Measurements from ENCODE around the gene CELF1.
A peak's percentile ranks its signal among the peaks of the same experiment; 100 is the strongest.
"Not testable (repeated sequence)": the region's sequence is repeated elsewhere in the genome, so short reads cannot be mapped to it uniquely, and the experiment has no call there.

Gene CELF1

DNA sequence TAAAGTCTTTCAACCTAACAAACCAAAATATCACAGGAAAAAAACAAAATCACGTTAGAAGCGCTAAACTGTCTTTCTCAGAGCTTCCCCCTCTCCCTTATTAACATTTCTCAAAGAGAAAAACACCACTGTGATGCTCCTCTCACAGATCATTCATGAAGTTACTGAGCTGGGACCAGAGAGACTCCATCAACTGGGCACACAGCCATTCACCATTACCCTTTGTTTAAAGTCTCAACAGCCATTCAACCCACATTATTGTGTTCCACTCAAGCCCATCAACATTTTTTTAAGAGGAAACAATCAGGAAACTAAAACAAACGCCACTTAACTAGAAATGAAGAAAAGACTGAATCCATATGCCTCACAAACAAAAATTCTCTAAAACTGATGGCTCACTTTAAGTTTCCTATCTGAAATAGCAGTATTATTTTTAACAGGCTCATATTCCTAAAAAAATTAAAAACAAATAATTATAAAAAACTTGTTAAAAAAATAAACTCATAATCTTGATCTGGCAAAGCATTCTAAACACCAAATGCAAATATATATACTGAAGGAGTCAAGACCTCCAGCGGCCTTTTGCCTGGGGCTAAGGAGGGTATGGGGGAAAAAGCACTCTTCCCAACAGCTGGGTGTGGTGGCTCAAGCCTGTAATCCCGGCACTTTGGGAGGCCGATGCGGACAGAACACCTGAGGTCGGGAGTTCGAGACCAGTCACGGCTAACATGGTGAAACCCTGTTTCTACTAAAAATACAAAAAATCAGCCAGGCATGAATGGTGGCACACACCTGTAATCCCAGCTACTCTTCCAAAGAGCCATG lies 14.0 kb downstream of the CELF1 start:
- no peak for DNase-seq

DNA sequence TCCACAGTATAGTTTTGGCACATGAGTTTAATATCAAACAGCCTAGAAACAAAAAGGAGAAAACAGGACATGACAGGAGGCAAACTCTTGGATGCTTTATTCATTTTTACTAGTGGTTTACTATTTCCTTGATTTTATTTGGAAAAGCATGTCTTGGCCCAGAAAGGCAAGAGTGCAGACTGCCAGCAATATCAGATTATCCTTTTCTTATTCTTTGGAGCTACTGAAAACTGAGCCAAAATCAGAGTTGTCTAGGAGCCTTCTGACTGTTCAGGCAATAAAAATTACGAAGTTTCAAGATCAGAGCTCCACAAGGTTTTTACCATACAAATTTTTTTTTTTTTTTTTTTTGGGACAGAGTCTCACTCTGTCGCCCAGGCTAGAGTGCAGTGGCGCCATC lies 16.0 kb downstream of the CELF1 start:
- no peak for DNase-seq

DNA sequence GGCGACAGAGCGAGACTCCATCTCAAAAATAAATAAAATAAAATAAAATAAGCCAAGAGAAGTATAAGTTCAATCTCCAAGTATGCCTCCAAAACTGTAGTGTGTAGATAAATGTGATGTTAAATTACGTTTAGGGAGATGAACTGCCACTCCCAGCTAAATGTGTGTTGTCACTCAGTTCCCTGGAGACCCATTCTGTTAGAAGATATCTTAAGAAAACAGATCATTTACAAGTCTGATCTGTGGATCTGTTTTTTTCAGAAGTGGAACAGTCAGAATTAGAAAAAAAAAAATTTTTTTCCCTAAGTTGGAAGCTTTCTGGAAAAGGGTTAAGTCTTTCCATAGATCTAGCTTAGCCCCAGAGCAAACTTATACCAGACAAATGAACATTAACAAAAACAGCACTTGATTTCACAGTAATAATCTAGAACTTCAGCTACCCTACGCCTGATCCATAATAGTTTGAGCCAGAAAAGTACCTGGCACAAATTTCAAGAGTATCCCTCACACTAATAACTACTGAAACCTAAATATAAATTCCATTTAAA lies 18.2 kb downstream of the CELF1 start:
- DNase-seq: no peak

DNA sequence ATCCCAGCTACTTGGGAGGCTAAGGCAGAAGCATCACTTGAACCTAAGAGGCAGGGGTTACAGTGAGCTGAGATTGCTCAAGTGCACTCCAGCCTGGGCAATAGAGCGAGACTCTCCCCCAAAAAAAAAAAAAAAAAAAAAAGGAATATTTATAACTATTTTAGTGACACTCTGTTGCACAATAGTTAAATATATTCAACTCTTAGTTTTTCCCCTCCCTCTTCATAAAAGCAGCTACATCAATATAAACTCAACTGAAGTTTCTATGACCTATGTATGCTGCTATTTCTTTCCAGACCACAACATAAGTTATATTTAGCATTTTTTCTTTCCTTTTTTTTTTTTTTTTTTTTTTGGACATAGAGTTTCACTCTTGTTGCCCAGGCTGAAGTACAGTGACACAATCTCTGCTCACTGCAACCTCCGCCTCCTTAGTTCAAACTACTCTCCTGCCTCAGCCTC lies 19.2 kb downstream of the CELF1 start:
- DNase-seq: no peak

DNA sequence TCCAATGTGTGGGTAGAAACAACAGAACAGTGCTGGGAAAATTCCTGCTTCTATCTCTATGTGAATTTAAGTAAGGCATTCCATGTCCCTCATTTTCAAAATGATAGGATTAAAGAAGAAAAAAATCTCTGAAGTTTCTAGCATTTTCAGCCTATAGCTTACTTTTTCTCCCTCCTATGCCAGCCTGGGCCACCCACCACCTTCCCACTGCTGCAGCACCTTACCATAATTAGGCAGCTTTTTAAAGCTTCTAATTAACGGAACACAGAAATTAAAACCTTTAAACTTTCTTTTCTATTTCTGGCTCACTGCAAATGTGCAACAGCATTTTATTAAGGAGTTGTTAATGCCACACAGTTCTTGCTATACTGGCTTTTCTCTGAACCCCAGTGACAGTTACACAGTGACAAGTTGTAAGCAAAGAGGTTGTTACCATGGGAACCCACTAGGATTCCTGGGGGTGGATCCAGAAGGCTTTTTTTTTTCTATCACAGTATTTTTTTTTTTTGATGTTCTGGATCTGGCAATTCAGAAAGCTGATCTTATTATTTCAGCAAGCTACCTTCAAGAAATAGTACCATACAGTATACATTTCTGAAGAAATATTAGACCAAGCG lies 20.2 kb downstream of the CELF1 start:
- no peak for DNase-seq

DNA sequence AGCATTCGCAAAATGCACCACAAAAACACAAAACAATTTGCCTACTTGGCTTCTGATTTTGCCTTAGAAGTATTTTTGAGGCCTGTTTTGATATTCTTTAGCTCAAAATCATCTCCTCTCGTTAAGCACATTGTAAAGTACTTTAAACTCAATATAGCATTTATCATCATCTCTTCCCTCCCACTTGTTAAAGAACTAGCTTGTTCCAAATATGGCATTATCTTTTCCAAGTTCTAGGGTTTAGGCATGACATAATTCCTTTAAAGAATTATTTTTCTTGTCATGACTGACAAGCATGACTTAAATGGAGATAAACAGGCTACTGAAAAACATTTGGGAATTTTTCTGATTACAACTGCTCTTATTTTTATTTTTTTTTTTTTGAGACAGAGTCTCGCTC lies 21.3 kb downstream of the CELF1 start:
- DNase-seq: no peak

DNA sequence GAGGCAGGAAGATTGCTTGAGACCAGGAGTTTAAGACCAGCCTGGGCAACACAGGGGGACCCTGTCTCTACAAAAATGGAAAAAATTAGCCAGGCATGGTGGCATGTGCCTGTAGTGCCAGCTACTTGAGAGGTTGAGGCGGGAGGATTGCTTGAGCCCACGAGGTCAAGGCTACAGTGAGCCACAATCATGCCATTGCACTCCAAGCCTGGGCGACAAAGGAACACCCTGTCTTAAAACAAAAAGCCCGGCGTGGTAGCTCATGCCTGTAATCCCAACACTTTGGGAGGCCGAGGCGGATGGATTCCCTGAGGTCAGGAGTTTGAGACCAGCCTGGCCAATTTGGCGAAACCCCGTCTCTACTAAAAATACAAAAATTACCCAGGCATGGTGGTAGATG lies 22.2 kb downstream of the CELF1 start:
- not testable (repeated sequence) for DNase-seq

DNA sequence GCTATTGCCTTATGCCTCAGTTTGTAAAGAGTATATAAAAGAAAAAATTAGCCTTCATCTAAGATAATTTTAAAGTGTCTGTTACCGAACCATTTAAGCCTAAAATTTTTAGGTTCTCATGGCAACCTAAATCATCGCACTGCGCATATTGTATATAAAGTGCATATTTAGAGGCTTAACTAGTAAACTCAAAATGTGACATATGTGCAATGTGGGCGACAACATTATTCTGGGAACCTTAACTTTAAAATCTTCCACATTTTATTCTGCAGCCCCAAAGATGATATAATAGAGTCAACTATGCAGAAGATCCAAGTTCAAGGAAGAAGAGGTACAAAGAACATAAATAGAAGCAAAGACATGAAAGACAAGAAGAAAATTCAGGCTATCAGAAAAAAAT lies 23.0 kb downstream of the CELF1 start:
- no peak for DNase-seq

DNA sequence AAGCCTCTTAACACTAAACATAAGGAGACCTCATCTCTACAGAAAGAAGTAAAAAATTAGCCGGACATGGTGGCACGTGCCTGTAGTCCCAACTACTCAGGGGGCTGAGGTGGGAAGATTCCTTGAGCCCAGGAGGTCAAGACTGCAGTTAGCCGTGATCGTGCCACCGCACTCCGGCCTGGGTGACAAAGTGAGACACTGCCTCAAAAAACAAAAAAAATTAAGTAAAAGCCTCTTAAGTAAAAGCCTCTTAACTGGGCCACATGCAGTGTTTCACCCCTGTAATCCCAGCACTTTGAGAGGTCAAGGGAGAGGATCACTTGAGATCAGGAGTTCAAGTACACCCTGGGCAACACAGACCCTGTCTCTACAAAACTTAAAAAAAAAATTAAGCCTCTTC lies 25.7 kb downstream of the CELF1 start:
- DNase-seq: no peak

DNA sequence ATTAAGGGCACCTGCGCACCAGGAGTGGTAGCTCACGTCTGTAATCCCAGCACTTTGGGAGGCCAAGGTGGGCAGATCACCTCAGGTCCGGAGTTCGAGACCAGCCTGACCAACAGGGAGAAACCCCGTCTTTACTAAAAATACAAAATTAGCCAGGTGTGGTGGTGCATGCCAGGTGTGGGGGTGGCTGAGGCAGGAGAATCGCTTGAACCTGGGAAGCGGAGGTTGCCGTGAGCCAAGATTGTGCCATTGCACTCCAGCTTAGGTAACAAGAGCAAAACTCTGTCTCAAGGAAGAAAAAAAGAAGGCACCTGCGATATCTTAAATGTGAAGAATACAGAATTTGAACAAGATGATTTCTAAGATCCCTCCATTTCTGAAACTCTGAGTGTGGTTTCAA lies 26.9 kb downstream of the CELF1 start:
- not testable (repeated sequence) for DNase-seq

DNA sequence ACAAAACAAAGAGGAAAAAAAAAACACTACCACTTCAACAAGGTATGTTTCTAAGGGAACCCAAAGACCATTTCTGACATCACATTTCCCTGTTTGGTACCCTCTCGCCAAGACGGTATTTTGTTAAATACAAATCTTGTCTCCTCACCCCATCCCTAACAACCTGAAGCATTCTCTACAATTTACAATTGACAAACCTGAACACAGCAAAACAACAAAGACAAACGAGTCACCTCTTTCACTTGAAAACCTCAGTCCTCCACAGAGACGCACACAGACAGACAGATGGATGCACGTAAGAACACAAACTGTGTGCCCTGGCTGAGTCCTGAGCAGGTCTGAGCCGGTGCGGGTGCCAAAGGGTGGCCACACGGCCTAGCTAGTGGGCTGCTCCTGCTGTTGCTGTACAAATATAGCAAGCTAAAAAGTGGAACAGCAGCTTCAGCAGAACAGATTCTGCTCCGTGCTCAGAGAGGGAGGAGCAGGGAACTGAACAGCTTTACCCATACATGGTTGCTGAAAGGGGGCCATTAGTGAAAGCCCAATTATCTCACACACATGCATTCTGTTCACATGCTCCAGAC lies 28.5 kb downstream of the CELF1 start:
- peak in 1 of 5 donors; percentile 22 for DNase-seq

DNA sequence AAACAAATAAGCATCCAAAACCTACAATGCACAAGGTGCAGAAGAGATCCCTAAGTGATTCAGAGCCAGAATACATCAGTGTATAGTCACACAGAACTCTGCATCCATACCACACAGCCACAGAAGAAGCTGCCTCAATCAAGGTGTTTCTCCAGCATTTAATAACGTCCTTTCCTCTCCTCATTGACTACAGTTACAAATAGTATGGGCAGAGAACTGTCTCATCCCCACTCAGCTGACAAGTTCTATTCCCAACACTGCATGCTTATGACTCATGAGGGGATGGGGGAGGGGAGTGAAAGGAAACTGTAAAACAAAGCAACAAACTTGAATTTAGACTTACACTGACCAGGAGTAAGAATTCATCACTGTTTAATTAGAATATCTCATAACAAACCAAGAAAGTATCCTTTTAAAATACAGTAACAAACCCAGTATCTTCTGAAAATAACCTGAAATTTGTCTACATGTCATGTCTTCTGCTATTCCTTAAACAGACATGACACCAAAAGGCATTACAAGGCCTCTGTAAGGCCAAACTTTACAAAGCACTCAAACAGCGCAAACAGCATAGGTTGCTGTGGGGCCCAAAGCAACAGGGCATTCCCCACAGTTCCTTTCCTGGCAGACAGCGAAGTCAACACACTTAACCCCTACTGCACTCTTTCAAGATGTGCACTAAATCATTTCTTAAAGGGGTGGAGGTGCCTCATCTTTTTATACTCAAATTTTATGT lies 29.3 kb downstream of the CELF1 start:
- peak in 3 of 5 donors; percentile 16 to 47 (median 18) for DNase-seq

DNA sequence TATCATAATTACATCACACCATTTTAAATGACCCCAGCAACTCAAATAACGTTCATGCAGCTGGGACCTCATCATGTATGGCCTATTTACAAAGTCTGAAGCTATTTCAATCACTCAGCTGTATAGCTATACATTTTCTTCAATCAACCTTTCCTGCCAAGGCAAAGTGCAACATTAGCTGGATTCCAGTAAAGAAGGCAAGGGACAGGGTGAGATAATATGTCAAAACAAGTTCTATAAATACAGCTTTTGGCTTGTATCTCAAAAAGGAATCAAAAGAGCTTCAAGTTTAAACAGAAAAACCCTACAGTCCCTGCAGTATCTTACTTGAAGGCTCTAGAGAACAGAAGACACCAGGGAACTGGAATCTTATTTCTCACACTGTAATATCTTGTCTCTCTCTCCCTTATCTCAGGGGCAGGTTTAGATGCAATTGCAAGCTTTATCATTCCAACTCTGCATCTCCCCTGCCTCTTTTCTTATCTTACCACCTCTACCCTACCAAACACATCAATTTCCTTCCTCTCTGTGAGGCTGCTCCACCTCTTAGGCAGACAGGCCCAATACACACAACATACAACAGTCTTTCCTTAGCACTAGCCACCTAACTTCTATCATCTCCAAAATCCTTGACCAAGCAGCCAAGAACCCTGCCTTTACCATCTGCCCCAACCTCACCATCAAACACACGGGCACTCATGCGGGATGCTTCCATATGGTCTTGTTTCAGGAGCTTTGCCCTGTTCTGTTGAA lies 34.5 kb downstream of the CELF1 start:
- DNase-seq: no peak

DNA sequence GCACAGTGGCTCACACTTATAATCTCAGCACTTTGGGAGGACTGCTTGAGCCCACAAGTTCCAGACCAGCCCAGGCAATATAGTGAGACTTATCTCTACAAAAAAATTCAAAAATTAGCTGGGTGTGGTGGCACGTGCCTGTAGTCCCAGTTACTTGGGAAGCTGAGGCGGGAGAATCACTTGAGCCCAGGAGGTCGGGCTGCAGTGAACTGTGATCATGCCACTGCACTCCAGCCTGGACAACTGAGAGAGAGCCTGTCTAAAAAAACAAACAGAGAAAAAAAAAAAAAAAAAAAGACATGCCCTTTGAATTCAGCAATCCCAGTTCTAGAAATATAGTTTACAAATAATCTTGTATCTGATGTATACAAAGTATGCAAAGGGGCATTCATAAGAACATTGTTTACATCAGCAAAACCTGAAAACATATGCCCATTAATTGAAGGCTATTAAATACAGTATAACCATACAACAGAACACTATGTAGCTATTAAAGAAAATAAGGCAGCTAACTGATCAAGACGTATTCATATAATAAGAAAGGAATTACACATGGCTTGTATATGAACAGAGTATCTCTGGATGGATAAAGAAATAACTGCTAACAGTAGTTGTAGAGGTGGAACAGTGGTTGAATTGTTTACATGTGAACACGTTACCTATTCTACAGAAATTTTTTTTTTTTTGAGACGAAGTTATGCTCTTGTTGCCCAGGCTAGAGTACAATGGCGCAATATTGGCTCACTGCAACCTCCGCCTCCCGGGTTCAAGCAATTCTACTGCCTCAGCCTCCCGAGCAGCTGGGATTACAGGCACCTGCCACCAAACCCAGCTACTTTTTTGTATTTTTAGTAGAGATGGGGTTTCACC lies 35.7 kb downstream of the CELF1 start:
- DNase-seq: no peak

DNA sequence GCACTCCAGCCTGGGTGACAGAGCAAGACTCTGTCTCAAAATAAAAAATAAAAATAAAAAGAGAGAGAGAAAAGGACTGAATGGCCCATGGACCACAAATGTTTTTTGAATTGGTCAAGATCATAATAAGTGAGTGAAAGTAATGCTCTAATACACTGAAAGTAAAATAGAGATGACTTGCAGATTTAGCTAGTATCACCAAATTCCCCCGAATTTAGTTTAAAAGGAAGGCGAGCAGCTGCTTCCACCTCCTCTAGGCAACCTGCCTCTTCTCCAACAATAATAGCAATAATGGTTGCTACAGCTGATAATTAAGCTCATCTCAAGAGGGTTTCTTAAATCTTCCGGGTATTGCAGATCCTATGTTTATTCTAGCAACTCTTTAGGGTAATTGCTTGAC lies 36.8 kb downstream of the CELF1 start:
- DNase-seq: no peak

DNA sequence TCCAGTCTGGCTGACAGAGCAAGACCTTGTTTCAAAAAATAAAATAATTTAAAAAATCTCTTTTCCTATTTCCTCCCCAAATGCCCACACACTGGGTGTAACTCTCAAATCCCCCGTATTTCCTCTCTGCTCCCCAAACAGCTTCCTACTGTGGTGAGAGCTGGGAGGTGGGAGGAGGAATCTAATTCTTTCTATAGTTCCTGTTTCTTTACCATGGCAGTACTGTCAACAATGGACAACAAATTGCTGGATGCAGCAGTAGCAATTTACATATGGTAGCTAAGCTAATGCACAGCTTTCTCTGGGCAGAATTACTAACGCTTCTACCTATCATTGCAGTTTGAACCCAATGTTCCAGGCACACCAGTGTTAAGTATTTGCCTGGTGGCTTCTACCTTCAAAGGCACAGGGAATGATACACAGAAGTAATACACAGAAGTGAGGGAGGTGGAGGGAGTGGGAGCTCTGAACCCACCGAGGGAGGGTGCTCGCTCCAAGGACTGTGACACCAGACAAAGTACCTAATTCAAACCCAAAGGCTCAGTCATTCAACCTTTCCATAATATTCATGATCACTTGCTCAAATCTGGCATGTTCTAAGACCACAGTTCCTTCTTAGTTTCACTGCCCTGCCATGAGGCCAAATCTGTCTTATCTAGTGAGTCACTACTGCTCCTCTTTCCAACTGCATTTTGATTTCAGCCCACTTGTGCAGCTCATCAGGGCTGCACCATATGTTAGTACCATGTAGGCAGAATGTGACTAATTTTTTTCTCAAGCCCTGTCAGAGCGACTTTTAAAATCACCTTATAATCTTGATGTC lies 37.9 kb downstream of the CELF1 start:
- DNase-seq: peak in 1 of 5 donors; percentile 65

DNA sequence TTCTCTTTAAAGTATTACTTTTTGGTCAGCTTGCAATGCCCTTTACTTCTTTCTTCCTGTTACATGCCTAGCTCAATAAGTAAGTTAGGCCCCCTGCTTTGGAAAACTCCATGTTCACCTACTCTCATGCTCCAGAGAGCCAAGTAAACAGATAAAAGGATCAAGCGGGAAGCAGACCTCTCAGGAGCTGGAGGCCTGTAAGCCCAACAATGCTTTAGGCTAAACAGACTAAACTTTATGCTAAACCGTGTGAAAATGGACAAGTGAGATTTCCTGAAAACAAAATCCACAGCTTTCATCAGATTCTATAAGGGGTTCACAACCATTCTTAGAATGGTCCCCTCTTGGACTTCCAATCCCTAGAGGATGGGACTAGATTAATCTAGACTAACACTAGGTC lies 40.2 kb downstream of the CELF1 start:
- DNase-seq: no peak

DNA sequence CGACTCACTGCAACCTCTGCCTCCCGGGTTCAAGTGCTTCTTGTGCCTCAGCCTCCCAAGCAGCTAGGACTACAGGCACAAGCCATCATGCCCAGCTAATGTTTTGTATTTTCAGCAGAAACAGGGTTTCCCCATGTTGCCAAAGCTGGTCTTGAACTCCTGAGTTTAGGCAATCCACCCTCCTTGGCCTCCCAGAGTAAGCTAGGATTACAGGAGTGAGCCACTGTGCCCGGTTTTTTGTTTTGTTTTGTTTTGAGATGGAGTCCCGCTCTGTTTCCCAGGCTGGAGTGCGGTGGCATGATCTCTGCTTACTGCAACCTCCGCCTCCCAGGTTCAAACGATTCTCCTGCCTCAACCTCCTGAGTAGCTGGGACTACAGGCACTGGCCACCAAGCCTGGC lies 41.0 kb downstream of the CELF1 start:
- DNase-seq: no peak

DNA sequence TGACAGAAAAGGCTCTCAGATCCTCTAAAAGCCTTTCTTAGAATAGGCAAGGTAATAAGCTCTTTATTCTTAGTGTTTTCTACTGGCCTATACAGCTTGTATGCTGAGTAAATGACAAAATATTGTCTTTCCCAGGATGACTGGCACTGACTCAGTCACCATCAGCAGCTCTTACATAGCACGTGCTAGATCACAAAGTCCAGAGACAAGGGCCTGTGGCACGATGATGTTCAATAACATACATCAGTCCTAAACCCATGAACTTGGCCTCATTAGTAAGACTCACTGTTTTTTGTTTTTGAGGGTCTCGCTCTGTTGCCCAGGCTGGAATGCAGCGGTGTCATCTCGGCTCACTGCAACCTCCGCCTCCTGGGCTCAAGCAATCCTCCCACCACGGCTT lies 42.7 kb downstream of the CELF1 start:
- peak in 1 of 5 donors; percentile 33 for DNase-seq

DNA sequence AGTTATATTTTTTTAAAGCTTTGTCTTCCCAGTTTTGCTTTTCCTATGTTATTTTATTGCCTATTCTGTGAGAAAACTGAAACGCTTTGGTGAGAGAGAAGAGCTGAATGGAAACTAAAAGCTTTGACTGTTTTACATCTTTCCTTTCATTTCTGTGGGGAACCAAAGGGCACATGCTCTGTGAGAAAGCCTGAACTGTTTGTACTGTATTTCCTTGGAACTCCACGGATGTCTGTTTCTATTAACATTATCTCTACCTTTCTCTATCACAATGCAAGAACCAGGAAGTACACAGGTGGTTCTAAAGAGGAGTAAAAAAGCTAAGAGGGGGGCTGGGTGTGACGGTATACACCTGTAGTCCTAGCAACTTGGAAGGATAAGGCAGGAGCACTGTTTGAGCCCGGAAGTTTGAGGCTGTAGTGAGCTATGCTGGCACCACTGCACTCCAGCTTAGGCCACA lies 43.8 kb downstream of the CELF1 start:
- no peak for DNase-seq
